Measurements from ENCODE around the gene DOCK7.
"Not testable (repeated sequence)": the region's sequence is repeated elsewhere in the genome, so short reads cannot be mapped to it uniquely, and the experiment has no call there.

DOCK7 gene, protein sequence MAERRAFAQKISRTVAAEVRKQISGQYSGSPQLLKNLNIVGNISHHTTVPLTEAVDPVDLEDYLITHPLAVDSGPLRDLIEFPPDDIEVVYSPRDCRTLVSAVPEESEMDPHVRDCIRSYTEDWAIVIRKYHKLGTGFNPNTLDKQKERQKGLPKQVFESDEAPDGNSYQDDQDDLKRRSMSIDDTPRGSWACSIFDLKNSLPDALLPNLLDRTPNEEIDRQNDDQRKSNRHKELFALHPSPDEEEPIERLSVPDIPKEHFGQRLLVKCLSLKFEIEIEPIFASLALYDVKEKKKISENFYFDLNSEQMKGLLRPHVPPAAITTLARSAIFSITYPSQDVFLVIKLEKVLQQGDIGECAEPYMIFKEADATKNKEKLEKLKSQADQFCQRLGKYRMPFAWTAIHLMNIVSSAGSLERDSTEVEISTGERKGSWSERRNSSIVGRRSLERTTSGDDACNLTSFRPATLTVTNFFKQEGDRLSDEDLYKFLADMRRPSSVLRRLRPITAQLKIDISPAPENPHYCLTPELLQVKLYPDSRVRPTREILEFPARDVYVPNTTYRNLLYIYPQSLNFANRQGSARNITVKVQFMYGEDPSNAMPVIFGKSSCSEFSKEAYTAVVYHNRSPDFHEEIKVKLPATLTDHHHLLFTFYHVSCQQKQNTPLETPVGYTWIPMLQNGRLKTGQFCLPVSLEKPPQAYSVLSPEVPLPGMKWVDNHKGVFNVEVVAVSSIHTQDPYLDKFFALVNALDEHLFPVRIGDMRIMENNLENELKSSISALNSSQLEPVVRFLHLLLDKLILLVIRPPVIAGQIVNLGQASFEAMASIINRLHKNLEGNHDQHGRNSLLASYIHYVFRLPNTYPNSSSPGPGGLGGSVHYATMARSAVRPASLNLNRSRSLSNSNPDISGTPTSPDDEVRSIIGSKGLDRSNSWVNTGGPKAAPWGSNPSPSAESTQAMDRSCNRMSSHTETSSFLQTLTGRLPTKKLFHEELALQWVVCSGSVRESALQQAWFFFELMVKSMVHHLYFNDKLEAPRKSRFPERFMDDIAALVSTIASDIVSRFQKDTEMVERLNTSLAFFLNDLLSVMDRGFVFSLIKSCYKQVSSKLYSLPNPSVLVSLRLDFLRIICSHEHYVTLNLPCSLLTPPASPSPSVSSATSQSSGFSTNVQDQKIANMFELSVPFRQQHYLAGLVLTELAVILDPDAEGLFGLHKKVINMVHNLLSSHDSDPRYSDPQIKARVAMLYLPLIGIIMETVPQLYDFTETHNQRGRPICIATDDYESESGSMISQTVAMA (N-terminal part only)

DNA sequence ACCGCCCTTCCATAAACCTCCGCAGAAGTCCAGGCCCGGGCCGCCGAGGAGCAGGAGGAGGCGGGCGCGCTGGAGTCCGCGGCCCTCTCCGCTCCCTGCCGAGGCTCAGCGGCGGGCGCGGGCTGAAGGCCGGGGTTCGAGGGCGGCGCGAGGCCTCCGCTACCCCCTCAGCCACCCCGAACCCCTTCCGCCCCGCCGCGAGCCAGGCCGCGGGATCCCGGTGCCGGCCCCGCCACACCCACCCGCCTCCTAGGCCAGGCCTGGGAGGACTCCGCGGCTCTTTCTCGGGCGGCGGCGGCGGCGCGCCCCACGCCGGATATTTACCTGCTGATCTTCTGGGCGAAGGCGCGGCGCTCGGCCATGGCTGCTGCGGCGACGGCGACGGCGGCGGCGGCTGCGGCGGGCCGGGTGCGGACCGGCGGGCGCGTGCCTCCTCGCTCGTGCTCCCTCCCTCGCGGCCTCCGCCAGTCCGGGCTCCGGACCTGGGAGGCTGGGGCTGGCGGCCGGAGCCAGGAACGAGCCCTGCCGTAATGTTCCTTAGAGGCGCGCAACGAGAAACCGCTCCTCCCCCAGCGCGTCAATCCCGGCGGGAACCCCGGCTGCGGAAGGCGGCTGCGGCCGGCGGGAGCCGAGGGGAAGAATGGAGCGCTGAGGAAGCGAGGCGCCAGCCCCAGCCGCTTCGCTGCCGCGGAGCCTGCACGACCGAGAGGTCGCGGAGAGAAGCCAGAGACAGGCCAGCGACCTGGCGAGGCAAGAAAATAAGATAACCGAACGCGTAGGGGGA, at the start of gene DOCK7:
Gene DOCK7 (minus strand): TSS at position 484 of the 784 bp plus-strand sequence. CDS start 122 bp downstream, at position 362.
- DNase-seq: peak; percentile 31 to 44

DNA sequence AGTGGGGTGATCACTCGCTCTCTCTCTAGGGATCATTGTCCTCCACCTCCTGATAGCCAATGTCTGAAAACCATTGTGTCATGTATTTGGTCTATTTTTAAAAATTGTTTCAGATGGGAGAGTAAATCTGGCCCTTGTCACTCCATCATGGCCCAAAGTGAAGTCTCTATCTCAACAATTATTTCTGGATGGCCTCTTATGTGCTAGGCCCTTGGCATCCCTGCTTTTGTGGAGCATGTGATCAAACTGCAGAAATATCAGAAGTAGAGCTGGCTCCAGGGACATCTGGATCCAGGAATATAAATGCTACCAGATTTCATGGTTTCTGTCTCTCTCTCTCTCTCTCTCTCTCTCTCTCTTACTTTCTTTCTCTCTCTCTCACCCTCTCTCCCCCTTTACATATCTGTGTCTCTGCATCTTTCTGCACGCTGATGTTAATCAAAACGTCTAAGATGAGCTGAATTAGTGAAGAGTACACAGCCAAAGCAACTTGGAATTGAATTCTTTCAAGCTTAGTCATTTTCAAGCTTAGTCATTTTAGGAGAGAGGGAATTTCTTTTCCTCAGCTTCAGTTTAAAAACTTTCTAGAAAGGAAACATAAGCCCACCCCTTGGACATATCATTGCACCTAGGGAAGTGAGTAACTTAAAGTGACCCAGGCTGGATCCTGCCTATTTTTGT, 47.4 kb upstream of the DOCK7 start:
- DNase-seq: no peak

DNA sequence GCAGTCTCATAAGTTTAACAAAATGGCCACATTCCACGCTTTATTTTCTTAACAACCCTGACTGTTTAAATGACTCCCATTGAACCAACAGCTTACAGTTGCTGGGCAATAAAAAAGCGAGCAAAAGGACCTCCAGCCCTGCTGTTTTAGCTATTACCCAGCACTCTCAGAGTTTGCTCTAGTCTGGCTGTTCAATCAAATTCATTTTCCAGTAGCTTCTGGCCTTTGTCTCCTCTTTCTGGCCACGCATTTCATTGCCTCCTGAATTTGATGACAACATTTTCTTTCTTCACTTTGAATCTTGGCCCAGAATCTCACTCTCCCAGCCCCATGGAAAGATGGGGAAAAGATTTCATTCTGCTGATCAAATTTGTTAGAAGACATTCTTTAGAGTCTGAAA, 44.1 kb upstream of the DOCK7 start:
- DNase-seq: no peak

DNA sequence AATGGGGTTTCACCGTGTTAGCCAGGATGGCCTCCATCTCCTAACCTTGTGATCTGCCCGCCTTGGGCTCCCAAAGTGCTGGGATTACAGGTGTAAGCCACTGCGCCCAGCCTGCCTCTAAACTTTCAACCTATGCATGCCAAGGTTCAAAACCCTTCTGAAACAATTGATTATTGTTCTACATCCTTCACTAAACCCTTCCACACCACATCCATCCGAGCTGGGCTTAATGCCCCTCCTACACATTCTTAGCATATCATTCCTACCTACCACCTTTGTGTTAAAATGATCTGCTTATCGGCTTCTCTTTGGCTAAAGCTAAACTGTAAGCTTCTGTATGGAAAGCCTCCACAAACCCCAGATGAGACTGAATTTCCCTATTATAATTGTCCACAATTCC, 40.8 kb upstream of the DOCK7 start:
- no peak for DNase-seq

DNA sequence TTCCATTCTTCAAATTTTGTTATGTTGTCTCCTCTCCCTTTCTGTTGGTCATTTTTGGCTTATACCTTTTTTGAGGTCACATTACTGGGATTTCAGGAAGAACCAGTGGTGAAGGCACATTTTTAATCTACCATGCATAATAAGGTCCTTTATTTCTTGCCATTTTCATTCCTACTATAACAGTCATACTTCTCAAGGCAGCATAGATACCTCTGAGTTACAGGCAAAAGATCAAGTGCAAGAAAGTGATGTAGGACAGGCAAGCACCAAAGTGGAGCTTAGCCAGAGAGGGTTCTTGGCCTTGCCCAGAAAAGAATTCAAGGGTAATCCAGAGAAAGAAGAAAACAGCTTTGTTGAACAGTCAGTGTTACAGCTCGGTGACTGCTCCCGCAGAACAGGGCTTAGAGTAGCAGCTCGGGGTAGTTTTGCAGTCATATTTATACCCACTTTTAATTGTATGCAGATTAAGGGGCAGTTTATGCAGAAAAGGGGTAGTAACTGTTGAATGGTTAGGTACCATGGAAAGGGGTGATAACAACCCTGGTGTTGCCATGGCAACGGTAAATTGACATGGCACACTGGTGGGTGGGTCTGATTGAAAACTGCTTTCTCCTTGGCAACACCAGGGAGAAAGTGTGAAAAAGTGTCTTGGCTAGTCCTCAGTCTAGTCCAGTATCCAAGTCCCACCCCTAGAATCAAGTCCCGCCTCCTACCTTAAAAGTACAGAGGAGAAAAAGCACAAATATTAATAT, 39.6 kb upstream of the DOCK7 start:
- no peak for DNase-seq

DNA sequence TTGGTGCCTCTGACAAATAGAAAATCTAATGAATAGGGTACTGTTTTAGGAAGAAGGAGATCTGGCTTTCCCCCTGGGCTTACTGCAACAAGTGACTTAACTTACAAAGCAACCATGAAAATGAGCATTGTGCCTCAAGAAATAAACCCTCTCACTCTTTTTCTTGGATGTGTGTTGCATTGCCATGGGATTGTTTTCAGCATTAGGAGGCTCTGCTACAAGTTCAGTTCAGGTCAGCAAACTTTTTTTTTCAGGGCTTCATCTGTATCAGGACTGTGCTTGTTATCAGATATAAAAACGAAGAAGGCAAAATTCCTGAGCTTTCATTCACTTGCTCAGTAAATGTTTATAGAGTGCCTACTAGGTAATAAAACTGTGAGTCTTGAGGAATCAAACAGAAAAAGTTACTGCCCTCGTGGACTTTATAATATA, 37.8 kb upstream of the DOCK7 start:
- no peak for DNase-seq

DNA sequence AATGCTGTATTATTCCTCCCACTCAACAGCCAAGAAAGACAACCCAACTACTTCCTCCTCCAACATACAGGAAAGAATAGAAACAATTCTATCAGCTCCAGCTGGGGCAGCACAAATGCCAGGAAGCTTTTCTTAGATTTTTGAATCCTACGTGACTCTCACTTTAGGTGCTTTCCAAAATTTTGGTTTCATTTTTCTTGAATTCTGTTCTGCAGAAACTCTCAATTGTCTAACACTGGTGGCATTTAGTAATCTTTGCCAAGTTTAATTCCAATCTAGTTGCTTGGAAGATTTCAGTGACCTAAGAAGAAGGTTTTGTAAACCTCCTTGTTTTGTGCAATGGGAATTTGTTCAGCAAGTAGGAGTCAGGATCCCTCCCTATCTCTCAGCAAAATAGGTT, 37.1 kb upstream of the DOCK7 start:
- DNase-seq: no peak

DNA sequence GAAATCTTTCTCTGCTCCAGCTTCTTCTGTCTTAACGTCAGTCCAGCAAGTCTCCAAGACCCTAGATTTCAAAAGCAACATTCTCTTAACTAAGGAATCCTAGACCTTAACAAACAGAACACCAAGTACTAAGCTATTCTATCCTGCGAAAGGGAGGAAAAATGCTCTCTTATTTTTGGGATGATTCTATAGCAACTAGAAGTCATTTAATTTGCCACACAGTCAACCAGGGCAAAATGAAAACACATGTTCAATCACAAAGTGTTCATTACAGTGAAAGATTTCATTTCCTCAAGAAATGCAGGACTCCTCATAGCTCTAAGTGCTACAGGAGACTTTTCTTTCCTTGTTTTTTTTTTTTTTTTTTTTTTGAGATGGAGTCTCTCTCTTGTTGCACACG, 36.2 kb upstream of the DOCK7 start:
- no peak for DNase-seq

DNA sequence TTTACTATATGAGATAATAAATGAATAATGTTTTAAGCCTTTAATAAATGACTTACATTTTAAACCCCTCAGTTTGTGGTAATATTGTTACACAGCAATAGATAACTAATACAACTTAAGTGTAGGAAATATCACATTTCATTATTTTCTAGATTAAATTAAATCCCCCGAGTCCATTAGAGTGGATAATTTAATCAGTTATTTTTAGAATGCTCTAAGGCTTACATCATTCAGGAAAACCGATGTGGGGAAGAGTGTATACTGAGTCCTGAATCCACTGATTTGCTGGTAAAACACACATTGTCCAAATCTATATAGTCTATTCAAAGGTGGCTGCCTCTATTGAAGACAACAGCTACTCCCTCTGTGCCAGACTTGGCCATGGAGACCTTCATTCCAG, 35.7 kb upstream of the DOCK7 start:
- no peak for DNase-seq

DNA sequence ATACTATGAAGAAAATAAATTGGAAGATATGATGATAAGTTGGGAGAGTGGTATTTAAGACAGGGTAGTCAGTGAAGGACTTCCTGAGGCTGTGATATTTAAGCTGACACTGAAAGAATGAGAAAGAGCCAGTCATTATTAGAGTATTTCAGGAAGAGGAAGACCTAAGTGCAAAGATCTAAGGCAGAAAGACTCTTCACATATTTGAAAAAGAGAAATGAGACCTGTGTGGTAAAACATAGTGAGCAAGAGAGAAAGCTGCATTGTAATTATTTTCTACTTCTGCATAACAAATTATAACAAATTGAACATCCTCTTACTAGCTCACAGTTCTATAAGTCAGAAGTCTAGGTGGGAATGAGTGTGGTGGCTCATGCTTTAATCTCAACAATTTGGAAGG, 34.6 kb upstream of the DOCK7 start:
- no peak for DNase-seq

DNA sequence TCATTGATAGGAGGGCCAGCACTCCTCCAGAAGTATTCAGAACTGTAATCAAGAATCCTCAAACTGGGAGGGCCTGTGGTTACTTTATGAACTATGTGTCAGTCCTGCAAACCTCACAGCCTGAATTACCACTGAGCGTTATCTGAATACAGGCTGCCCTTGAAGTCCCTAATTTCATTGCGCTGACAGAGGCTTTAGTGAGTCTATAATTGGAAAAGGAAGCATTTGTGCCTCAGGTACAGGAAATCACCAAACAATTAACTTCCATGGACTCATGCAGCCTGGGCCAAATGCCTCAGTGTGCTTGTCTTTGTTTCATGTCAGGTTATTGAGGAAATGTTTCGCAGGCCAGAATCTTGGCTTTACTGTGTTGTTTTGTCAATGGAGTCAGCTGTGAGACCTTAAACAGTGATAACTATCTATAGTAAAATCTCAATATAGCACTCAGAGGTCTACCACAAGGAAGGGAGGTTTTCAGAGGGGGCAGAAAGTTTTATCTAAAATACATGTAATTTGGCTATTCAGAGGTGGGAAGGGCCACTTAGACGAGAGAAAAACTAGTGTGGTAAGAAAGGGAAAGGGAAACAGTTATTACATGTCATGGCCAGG, 32.9 kb upstream of the DOCK7 start:
- DNase-seq: no peak

DNA sequence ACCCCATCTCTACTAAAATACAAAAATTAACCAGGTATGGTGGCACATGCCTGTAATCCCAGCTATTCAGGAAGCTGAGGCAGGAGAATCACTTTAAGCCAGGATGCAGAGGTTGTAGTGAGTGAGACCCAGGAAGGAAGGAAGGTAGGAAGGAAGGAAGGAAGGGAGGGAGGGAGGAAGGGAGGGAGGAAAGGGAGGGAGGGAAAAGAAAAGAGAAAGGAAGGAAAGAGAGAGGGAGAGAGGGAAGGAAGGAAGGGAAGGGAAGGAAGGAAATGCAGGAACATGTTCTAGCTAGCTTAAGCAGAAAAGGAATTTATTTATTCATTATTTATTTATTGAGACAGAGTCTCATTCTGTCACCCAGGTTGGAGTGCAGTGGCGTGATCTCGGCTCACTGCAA, 30.2 kb upstream of the DOCK7 start:
- DNase-seq: not testable (repeated sequence)

DNA sequence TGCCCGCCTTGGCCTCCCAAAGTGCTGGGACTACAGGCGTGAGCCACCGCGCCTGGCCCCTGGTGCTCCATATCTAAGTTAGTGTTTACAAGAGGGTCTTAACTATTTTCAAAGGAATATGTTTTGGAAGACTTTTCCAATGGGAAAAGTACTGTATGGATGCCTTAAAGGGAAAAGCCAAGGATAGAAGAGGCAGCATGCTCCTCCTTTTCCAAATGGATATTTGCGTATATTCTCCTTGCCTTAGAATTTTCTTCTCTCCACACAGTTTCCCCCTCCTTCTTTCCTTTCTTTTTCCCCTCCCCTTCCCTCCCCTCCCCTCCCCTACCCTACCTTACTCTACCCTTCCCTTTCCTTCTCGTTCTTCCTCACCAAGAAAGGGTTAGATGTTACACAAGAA, 29.3 kb upstream of the DOCK7 start:
- DNase-seq: no peak

DNA sequence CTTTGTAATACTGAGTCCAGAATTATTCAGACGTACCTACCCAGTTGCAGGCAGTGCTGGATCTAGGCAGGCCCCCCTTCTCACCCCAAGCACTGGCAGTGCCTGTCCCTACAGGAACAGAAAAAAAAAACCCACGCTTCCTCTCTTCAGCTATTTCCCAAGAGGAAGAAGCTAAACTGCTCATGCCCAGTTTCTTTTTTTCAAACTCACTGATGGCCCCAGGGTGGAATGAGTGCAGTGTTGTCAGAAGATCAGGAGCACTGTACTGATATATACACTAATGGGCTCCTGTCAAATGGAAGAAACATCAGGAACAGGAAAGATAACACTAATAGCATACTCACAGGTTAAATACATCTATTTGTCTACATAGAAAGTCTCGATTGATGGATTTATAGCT, 28.2 kb upstream of the DOCK7 start:
- no peak for DNase-seq

DNA sequence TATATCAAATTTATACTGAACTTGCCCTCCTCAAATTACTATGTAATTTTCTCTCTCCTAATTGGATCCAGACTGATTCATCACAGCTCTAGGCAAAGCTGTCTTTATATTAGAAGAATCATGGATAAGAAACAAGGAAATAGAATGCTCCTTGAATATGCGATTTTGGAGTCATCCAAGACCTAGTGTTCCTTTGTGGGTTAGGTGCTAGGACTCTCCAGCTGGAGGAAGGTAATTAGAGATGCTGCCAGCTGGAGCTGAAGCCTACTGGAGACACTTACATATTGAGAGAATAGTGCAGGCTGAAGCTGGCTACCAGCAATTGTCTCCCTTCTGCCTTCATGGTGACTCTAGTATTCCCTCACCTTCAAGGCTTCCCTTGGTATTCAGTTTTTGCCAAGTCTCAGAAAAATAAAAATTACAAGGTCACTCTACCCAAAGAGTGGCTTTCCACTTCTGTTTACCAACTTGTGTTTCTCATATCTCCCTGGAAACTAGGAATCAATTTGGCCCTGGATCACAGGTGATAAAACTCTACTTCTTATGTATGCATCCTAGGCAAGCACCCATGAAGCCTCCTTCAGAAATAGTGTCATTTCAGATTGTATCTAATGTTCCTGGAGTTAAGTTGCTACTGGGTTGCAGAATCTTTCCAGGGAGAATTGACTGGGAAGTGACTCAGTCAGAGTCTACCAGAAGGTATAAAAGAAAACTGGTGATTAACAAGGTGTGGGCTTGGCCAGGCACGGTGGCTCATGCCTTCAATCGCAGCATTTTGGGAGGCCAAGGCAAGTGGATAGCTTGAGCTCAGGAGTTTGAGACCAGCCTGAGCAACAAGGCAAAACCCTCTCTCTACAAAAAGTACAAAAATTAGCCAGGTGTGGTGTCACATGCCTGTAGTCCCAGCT, 24.4 kb upstream of the DOCK7 start:
- DNase-seq: no peak

DNA sequence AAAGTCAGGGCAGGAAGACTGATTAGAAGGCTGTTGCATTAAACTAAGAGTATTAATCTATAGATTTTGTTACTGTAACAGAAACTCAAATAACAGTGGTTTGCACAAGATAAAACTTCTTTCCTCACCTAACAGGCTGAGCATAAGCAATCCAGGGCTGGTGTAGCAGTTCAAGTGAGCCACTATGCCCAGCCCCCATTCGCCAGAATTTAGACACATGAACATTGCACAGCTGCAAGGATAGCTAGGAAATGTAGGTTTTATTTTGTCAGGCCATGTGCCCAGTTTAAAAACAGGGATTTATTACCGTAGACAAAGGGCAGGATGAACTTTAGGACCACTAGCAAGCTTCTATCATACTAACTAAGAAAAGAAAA, 19.5 kb upstream of the DOCK7 start:
- DNase-seq: no peak

DNA sequence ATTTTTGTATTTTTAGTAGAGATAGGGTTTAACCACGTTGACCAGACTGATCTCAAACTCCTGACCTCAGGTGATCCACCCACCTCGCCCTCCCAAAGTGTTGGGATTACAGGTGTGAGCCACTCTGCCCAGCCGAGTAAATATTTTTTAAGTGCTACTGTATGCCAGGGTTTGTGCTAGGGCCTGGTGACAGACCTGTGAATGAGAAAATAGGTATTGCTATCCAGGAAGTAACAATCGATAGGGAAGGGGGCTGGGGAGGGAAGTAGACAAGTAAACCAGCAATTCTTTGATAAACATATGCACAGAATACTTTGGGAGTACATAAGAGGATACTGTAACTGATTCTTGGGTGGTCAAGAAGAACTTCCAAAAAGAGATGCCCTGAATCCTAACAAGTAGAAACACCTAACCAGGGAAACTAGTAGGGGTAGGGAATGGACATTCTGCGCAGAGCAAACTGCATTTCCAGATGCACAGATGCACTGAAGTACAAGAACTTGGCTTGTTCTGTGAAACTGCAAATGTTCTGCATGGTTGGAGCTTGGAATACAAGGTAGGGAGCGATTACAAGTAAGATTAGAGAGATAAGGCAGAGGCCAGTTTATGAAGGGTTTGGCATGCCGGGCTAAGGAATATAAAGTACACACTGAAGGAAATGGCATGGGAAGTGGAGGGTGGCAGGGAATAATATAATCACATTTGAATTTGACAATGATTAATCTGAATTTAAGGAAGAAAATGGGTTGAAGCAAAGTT, 19.0 kb upstream of the DOCK7 start:
- no peak for DNase-seq

DNA sequence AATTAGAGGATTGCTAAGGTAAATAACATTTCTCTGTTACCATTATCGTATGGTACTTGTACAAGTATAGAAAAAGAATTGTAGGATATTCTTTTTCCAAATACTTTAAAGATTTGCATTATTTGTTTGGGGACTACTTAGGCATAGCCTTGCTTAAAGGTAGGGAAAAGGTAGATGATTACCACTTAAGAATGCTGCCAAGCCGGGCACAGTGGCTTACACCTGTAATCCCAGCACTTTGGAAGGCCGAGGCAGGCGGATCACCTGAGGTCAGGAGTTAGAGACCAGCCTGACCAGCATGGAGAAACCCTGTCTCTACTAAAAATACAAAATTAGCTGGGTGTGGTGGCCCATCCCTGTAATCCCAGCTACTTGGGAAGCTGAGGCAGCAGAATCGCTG, 10.0 kb upstream of the DOCK7 start:
- not testable (repeated sequence) for DNase-seq

DNA sequence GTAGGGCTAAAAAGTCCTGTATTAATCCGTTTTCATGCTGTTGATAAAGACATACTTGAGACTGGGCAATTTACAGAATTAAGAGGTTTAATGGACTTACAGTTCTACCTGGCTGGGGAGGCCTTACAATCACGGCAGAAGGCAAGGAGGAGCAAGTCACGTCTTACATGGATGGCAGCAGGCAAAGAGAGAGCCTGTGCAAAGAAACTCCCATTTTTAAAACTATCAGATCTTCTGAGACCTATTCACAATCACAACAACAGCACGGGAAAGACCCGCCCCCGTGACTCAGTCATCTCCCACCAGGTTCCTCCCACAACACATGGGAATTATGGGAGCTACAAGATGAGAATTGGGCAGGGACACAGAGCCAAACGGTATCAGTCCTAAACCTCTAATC, 6.3 kb upstream of the DOCK7 start:
- DNase-seq: not testable (repeated sequence)

All from activated CD4-positive, alpha-beta T cell treated with anti-CD3 and anti-CD28 coated beads for 4 hours (primary cell).